ENCODE data around the gene GTF2IRD1.
"Not testable (repeated sequence)": the region's sequence is repeated elsewhere in the genome, so short reads cannot be mapped to it uniquely, and the experiment has no call there.

Gene GTF2IRD1

GRCh38 chr7:74418076-74418475 lies 35.6 kb upstream of the GTF2IRD1 start:
- no peak for DNase-seq (ENCODE audit: low spot score)
- CTCF ChIA-PET, result interaction anchor here (0.5 to 1.3 kb wide), 8 partner anchors 9 to 647 kb away, joined by 3 to 8 read pairs (median 3); no protein-coding TSS in a partner anchor
- H3K27ac ChIP-seq, result peak overlapping the region; percentile 50
- POLR2A ChIA-PET (ENCODE audit: low non-redundant PET), result no interaction called here
- TF ChIP-seq CTCF (conservative IDR thresholded peaks at IDR 0.05; ENCODE audit: low read depth), result no peak

- DNase-seq (ENCODE audit: low spot score), result no peak
- H3K27ac ChIP-seq, result no peak overlapping the region; the same call in 1 of the 2 replicates
- ChIA-PET CTCF (interaction anchor here (0.8 to 1.3 kb wide), 2 partner anchors 8 to 148 kb away, joined by 3 to 8 read pairs; no protein-coding TSS in a partner anchor), POLR2A (ENCODE audit: low non-redundant PET) (no interaction called here)
- TF ChIP-seq CTCF (conservative IDR thresholded peaks at IDR 0.05; ENCODE audit: low read depth), result no peak
Measured at GRCh38 chr7:74418538-74418937, 35.2 kb upstream of the GTF2IRD1 start.

- POLR2A ChIA-PET (ENCODE audit: low non-redundant PET), result not testable (repeated sequence)
- CTCF ChIA-PET, result interaction anchor here (0.7 kb wide), 1 partner anchor 122 kb away, joined by 4 read pairs; no protein-coding TSS in a partner anchor
Measured at GRCh38 chr7:74419232-74419631, 34.5 kb upstream of the GTF2IRD1 start.

GRCh38 chr7:74420006-74420405 lies 33.7 kb upstream of the GTF2IRD1 start:
- TF ChIP-seq CTCF (conservative IDR thresholded peaks at IDR 0.05; ENCODE audit: low read depth), result no peak
- DNase-seq (ENCODE audit: low spot score), result no peak
- no peak overlapping the region for H3K27ac ChIP-seq
- CTCF ChIA-PET, result interaction anchor here (0.6 kb wide), 1 partner anchor 180 kb away, joined by 5 read pairs; no protein-coding TSS in a partner anchor
- POLR2A ChIA-PET (ENCODE audit: low non-redundant PET), result no interaction called here

More at GRCh38 chr7:74419232-74419631, 34.5 kb upstream of the GTF2IRD1 start:
- DNase-seq (ENCODE audit: low spot score), result not testable (repeated sequence)
- H3K27ac ChIP-seq, result peak overlapping the region; percentile 35

- DNase-seq (ENCODE audit: low spot score), result no peak
- H3K27ac ChIP-seq, result no peak overlapping the region
- POLR2A ChIA-PET (ENCODE audit: low non-redundant PET), result no interaction called here
- no peak for TF ChIP-seq CTCF (conservative IDR thresholded peaks at IDR 0.05; ENCODE audit: low read depth)
- CTCF ChIA-PET, result no interaction called here
Measured at GRCh38 chr7:74424291-74424880, 29.3 kb upstream of the GTF2IRD1 start.

GRCh38 chr7:74428023-74428422 lies 25.7 kb upstream of the GTF2IRD1 start:
- CTCF ChIA-PET, result interaction anchor here (0.5 to 0.6 kb wide), 4 partner anchors 51 to 279 kb away, joined by 3 to 6 read pairs (median 4); no protein-coding TSS in a partner anchor
- H3K27ac ChIP-seq, result no peak overlapping the region
- POLR2A ChIA-PET (ENCODE audit: low non-redundant PET), result no interaction called here
- no peak for DNase-seq (ENCODE audit: low spot score)
- no peak for TF ChIP-seq CTCF (conservative IDR thresholded peaks at IDR 0.05; ENCODE audit: low read depth)

- no peak for TF ChIP-seq CTCF (conservative IDR thresholded peaks at IDR 0.05; ENCODE audit: low read depth)
- H3K27ac ChIP-seq, result peak overlapping the region; percentile 4
- CTCF ChIA-PET, result no interaction called here
- no peak for DNase-seq (ENCODE audit: low spot score)
- POLR2A ChIA-PET (ENCODE audit: low non-redundant PET), result no interaction called here
Measured at GRCh38 chr7:74429153-74429747, 24.5 kb upstream of the GTF2IRD1 start.

GRCh38 chr7:74430409-74430808 lies 23.3 kb upstream of the GTF2IRD1 start:
- POLR2A ChIA-PET (ENCODE audit: low non-redundant PET); DNase-seq (ENCODE audit: low spot score); H3K27ac ChIP-seq: not testable (repeated sequence)
- CTCF ChIA-PET, result interaction anchor here (0.6 kb wide), 1 partner anchor 286 kb away, joined by 4 read pairs; no protein-coding TSS in a partner anchor

Data from RWPE1 (cell line).